C4-2B (cell line): Measurements from ENCODE around the gene AGPS.

Experiments
- CTCF ChIP-seq: fragments of 450-650 bp; conservative IDR thresholded peaks from 2 replicates; pipeline ENCODE4 v1.5.1; 2017; ENCODE audit warnings: mild to moderate bottlenecking
- ZFX ChIP-seq: fragments of 450-650 bp; IDR thresholded peaks from 2 replicates; pipeline ENCODE4 v1.6.1; 2017

DNA sequence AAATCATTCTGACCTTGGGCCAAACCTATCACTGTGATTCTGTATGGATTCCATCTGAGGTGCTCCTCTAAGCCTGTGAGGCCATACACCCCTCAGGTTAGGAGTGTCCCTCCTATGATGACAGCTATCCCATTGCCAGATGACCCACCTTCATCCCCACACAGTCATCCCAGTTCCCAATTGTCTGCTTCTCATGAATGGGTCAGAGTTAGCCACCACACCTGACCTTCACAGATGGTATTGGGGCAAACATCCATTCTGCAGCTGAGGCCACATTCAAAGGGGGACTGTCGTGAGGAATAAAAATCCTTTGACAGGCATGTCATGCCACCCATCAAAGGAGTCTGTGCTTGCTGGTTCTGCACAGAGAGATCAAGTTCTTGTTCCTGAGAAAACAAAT is 155.2 kb downstream of the AGPS start:
- TF ChIP-seq CTCF (no peak), ZFX (no peak)
